GM12865 (cell line): ENCODE results near the gene BIN1.

Source experiments
- DNase-seq: peaks from one replicate; pipeline ENCODE4 v3.0.0; 2010; ENCODE audit warnings: low read depth
- H3K4me3 ChIP-seq: 2 replicates; pipeline ENCODE4 v1.5.1; 2011; ENCODE audit warnings: mild to moderate bottlenecking, low read depth, low read length, control low read depth
- TF ChIP-seq, protein P1 (sequence below): IDR thresholded peaks from 2 replicates; pipeline ENCODE4 v1.5.1; 2011; ENCODE audit warnings: low read length, control low read depth, low read depth, inconsistent platforms; ENCODE audit not compliant: insufficient read depth; ENCODE audit errors: missing control alignments

The BIN1 gene, protein sequence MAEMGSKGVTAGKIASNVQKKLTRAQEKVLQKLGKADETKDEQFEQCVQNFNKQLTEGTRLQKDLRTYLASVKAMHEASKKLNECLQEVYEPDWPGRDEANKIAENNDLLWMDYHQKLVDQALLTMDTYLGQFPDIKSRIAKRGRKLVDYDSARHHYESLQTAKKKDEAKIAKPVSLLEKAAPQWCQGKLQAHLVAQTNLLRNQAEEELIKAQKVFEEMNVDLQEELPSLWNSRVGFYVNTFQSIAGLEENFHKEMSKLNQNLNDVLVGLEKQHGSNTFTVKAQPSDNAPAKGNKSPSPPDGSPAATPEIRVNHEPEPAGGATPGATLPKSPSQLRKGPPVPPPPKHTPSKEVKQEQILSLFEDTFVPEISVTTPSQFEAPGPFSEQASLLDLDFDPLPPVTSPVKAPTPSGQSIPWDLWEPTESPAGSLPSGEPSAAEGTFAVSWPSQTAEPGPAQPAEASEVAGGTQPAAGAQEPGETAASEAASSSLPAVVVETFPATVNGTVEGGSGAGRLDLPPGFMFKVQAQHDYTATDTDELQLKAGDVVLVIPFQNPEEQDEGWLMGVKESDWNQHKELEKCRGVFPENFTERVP

DNA sequence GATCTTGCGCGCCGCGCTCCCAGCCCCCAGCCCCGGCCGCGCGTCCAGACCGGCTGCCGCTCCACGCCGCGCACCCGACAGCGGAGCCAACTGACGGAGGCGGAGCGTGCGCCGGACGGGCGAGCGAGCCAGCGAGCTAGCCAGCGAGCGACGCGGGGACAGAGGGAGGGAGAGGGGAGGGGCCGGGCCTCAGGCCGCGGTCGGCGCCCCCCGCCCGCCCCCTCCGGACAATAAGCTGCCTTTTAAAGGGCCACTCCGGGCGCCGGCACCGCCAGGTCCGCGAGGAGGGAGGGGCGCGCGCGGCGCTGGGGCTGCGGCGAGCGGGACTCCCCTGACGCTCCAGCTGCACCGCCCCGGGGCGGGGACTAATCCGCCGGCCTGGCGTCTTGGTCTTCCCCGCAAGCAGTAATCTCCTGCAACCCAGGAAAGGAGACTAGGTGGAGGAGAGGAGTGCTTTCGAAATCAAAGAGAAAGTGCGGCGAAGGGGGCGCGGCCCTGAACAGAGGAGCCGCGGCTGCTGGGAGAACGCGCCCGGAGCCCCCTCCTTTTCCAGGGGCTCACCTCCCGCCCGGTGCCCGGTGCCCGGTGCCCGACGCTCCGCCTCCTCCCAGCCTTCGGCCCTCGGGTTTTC lies at the start of gene BIN1:
Gene BIN1, minus strand, starts transcription at position 164 of the 631 bp plus-strand sequence. CDS start 211 bp downstream, outside the sequence.
- peak; percentile 75 for DNase-seq
- peak within 1 kb of the TSS; percentile 77 for H3K4me3 ChIP-seq
- TF ChIP-seq, protein P1, sequence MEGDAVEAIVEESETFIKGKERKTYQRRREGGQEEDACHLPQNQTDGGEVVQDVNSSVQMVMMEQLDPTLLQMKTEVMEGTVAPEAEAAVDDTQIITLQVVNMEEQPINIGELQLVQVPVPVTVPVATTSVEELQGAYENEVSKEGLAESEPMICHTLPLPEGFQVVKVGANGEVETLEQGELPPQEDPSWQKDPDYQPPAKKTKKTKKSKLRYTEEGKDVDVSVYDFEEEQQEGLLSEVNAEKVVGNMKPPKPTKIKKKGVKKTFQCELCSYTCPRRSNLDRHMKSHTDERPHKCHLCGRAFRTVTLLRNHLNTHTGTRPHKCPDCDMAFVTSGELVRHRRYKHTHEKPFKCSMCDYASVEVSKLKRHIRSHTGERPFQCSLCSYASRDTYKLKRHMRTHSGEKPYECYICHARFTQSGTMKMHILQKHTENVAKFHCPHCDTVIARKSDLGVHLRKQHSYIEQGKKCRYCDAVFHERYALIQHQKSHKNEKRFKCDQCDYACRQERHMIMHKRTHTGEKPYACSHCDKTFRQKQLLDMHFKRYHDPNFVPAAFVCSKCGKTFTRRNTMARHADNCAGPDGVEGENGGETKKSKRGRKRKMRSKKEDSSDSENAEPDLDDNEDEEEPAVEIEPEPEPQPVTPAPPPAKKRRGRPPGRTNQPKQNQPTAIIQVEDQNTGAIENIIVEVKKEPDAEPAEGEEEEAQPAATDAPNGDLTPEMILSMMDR = no peak

- TF ChIP-seq, protein P1 = no peak
- H3K4me3 ChIP-seq = no peak overlapping the region
- DNase-seq = no peak
These were observed 49.0 kb upstream of the BIN1 start for GRCh38 chr2:127155947-127156346.

- TF ChIP-seq, protein P1 = no peak
- H3K4me3 ChIP-seq = no peak overlapping the region
- DNase-seq = no peak
These were observed 48.2 kb upstream of the BIN1 start for GRCh38 chr2:127155028-127155581.

- TF ChIP-seq, protein P1 = no peak
- no peak for DNase-seq
- no peak overlapping the region for H3K4me3 ChIP-seq
These were observed 47.4 kb upstream of the BIN1 start for GRCh38 chr2:127154396-127154795.

- DNase-seq = no peak
- TF ChIP-seq, protein P1 = no peak
- H3K4me3 ChIP-seq = no peak overlapping the region
These were observed 46.8 kb upstream of the BIN1 start for GRCh38 chr2:127153691-127154158.

DNA sequence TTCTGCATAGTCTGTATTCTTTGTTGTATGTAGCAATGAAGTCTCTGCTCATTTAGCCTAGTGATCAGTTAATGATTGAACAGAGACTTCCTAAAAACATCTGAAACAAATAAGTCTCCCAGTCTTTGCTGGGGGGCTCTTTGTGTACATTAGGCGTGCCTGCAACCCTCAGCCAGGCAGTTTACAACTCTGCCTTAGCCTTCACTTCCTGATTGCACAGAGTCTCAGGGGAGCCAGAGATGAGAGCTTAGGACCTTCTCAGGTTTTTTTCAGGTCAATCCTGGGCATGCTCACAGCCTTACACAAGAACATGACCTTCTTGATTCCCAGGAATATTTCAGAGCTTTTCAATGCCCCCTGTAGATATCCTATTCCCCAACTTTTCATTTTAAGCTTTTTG lies 44.0 kb upstream of the BIN1 start:
- no peak overlapping the region for H3K4me3 ChIP-seq
- TF ChIP-seq, protein P1 = no peak
- DNase-seq = no peak
